ENCODE data around the gene IGFBP7. TPM values are rescaled to one million over a fixed set of nuclear protein-coding genes. Genes with fewer than 3 reads are reported as not detected.

IGFBP7 gene
- total and polyA plus RNA-seq, 10 of the 15 experiments (the other 5 are each of a cell fraction or from before 2014, with no cell fraction given): 0.69 to 1.9 (median 1.4) TPM; not detected in 5

DNA sequence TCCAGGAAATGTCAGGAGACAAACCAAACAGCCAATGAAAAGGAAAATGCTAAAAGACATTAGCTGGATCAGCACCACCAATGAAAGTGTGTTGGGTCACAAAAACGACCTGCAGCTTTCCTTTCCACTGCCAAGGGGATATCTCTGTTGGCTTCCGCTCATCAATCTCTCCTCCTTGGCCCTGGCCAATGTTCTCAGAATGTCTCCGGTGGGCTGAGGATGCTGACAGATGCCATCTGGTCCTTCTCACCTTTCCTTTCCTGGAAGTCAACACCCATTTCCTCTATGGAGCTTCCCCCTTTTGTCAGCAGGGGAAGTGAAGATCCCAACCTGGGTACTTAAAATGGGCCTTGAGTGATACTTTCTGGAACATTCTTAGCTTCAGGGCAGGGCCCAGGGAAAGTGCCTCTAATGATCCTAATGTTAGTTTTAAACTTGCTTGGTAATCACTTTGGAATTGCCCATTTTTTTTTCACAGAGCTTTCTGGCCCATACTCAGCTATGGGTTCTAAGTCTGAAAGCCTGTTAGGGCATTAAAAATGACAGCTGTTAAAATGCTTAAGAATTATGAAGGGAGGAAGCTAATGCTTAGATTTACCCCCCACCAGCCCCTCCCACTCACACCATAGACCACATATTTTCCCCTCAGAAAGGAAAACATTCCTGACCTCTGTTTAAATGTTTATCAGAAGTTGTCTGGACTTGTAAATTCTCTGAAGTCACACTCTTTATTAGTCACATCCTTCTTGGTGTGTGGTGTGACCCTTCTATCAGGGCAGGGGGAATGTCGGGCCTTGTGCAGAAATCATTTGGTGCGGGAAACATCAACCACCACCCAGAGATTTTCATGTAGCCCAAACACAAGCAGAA is 29.2 kb downstream of the IGFBP7 start:
- no peak for DNase-seq (ENCODE audit: low read depth, low spot score)
- Histone ChIP-seq H3K27ac (ENCODE audit: control insufficient read depth, insufficient read depth) (no peak overlapping the region), H3K9me3 (replicated peaks; ENCODE audit: control insufficient read depth, insufficient read depth, low read length) (no peaks in the 10 kb centered on the region), H3K4me1 (ENCODE audit: control insufficient read depth, insufficient read depth, low read length) (no peaks in the 10 kb centered on the region), H2AFZ (ENCODE audit: control insufficient read depth, low read depth, low read length) (no peak overlapping the region), H3K27me3 (replicated peaks in 1 of 2; ENCODE audit: control insufficient read depth in 2 of 2, insufficient read depth in 2 of 2, low read length in 1 of 2) (no peaks in the 10 kb centered on the region), H3K9ac (ENCODE audit: control insufficient read depth, insufficient read depth, low read length) (no peak overlapping the region), H3K36me3 (ENCODE audit: control insufficient read depth in 2 of 2, insufficient read depth in 2 of 2, low read length in 1 of 2) (no peaks in the 10 kb centered on the region), H3K79me2 (ENCODE audit: control insufficient read depth, insufficient read depth, low read length) (no peaks in the 10 kb centered on the region), H3K4me3 (no peak overlapping the region), H3K4me2 (ENCODE audit: control insufficient read depth, insufficient read depth) (no peak overlapping the region), H4K20me1 (ENCODE audit: control insufficient read depth, insufficient read depth) (no peaks in the 10 kb centered on the region)
- FAIRE-seq: no peak
- ChIA-PET CTCF (no interaction called here), RAD21 (ENCODE audit: unreplicated experiment) (no interaction called here), SMC1A (ENCODE audit: uncharacterized antibody, unreplicated experiment) (interaction anchor here (1.1 kb wide), 1 partner anchor 9 kb away, joined by 3 read pairs; no protein-coding TSS in a partner anchor), POLR2A (interaction anchor here (0.6 kb wide), 1 partner anchor 19 kb away, joined by 3 read pairs; no protein-coding TSS in a partner anchor)
- no peak for ATAC-seq
- intact Hi-C loops (cut with micrococcal nuclease; ENCODE audit: unreplicated experiment) (no loop called here), in situ Hi-C loops (cut with MboI) (no loop called here)
- BruUV-seq (replicated peaks): no TSS peak
- TF ChIP-seq MTA2 (IDR thresholded peaks at IDR 0.05; ENCODE audit: low read depth) (no peak), CEBPB (IDR thresholded peaks at IDR 0.05; ENCODE audit: borderline replicate concordance in 1 of 2, low read depth in 2 of 2, low read length in 2 of 2) (no peak), ZBED1 (IDR thresholded peaks at IDR 0.05; ENCODE audit: borderline replicate concordance) (no peak), POLR2A (IDR thresholded peaks at IDR 0.05; ENCODE audit: low read depth, low read length) (no peak), BACH1 (IDR thresholded peaks at IDR 0.05; ENCODE audit: borderline replicate concordance) (no peak), CHD2 (IDR thresholded peaks at IDR 0.05; ENCODE audit: borderline replicate concordance, low read depth, low read length) (no peak), SP1 (IDR thresholded peaks at IDR 0.05; ENCODE audit: low read depth, low read length) (no peak), BCL11A (IDR thresholded peaks at IDR 0.05; ENCODE audit: low read depth, low read length) (no peak), BHLHE40 (IDR thresholded peaks at IDR 0.05; ENCODE audit: borderline replicate concordance in 1 of 2, low read depth in 2 of 2, low read length in 1 of 2) (no peak), SMC3 (IDR thresholded peaks at IDR 0.05; ENCODE audit: borderline replicate concordance, low read length) (no peak)
- TF ChIP-seq, protein P1, sequence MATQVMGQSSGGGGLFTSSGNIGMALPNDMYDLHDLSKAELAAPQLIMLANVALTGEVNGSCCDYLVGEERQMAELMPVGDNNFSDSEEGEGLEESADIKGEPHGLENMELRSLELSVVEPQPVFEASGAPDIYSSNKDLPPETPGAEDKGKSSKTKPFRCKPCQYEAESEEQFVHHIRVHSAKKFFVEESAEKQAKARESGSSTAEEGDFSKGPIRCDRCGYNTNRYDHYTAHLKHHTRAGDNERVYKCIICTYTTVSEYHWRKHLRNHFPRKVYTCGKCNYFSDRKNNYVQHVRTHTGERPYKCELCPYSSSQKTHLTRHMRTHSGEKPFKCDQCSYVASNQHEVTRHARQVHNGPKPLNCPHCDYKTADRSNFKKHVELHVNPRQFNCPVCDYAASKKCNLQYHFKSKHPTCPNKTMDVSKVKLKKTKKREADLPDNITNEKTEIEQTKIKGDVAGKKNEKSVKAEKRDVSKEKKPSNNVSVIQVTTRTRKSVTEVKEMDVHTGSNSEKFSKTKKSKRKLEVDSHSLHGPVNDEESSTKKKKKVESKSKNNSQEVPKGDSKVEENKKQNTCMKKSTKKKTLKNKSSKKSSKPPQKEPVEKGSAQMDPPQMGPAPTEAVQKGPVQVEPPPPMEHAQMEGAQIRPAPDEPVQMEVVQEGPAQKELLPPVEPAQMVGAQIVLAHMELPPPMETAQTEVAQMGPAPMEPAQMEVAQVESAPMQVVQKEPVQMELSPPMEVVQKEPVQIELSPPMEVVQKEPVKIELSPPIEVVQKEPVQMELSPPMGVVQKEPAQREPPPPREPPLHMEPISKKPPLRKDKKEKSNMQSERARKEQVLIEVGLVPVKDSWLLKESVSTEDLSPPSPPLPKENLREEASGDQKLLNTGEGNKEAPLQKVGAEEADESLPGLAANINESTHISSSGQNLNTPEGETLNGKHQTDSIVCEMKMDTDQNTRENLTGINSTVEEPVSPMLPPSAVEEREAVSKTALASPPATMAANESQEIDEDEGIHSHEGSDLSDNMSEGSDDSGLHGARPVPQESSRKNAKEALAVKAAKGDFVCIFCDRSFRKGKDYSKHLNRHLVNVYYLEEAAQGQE (IDR thresholded peaks at IDR 0.05; ENCODE audit: low read depth, low read length): no peak
- TF ChIP-seq, protein P2, sequence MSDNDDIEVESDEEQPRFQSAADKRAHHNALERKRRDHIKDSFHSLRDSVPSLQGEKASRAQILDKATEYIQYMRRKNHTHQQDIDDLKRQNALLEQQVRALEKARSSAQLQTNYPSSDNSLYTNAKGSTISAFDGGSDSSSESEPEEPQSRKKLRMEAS (IDR thresholded peaks at IDR 0.05; ENCODE audit: low read depth, low read length): no peak
- TF ChIP-seq, protein P3, sequence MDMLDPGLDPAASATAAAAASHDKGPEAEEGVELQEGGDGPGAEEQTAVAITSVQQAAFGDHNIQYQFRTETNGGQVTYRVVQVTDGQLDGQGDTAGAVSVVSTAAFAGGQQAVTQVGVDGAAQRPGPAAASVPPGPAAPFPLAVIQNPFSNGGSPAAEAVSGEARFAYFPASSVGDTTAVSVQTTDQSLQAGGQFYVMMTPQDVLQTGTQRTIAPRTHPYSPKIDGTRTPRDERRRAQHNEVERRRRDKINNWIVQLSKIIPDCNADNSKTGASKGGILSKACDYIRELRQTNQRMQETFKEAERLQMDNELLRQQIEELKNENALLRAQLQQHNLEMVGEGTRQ (IDR thresholded peaks at IDR 0.05; ENCODE audit: borderline replicate concordance, low read depth, low read length): no peak
- 74% methylated on average over 5 of the region's 5 CpGs for WGBS (ENCODE audit: insufficient coverage, insufficient replicate concordance, low lambda C conversion rate, missing lambda C conversion rate)

Data from GM12878 (cell line).